22Rv1 (cell line): Measurements from ENCODE around the gene SOX9.

Experiments used
- H3K27ac ChIP-seq: fragments of 450-650 bp; 2 replicates; pipeline ENCODE4 v1.5.1; 2017
- CTCF ChIP-seq: fragments of 450-650 bp; IDR thresholded peaks from 2 replicates; pipeline ENCODE4 v1.5.1; 2017; ENCODE audit warnings: mild to moderate bottlenecking
- ZFX ChIP-seq: fragments of 450-650 bp; IDR thresholded peaks from 2 replicates; pipeline ENCODE4 v1.6.1; 2017; ENCODE audit warnings: antibody characterized with exemption, borderline replicate concordance

Gene SOX9

DNA sequence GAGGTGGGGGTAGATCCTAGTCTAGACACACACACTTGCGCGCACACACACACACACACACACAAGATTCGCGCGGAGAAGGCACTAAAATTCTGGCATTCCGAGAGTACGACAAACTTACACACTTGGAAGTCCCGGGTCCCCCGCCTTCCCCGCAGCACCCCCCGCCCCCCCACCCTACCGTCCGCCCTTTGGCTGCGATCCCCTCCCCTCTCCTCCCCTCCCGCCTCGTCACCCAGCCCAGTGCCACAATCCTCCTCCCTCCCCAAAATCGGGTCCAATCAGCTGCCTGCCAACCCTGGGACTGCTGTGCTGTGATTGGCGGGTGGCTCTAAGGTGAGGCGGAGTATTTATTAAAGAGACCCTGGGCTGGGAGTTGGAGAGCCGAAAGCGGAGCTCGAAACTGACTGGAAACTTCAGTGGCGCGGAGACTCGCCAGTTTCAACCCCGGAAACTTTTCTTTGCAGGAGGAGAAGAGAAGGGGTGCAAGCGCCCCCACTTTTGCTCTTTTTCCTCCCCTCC, at the start of gene SOX9:
Gene SOX9, plus strand, starts transcription at position 379 of the 522 bp plus-strand sequence. CDS start 372 bp downstream, outside the sequence.
- H3K27ac ChIP-seq = peak within 1 kb of the TSS; percentile 89
- TF ChIP-seq CTCF = no peak
- no peak for TF ChIP-seq ZFX

DNA sequence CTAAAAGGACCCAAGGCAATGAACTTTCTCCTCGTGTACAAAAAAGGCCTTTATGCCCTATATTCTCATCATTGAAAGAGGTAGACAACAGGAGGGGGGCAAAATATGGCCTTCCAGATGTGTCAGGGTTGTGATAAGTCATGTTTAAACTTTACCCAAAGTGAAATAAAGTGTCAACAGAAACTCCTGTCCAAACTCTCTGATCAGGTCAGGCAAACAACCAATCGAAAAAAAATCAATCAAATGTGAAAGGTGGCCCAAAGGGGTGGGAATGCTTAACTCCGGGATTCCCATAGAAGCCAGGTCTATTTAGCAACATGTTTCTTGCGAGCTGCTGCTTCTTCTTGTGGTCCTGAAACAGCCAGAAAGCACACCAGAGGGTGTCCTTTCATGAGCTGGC, 49.5 kb upstream of the SOX9 start:
- H3K27ac ChIP-seq = no peak overlapping the region
- TF ChIP-seq CTCF (no peak), ZFX (no peak)

- H3K27ac ChIP-seq = no peak overlapping the region
- TF ChIP-seq CTCF (no peak), ZFX (no peak)
Observed at GRCh38 chr17:72075995-72076677, 44.7 kb upstream of the SOX9 start.

GRCh38 chr17:72076678-72077030, 44.2 kb upstream of the SOX9 start:
- no peak for TF ChIP-seq CTCF
- no peak for TF ChIP-seq ZFX
- no peak overlapping the region for H3K27ac ChIP-seq

GRCh38 chr17:72077326-72077960, 43.4 kb upstream of the SOX9 start:
- peak; percentile 14; the same call in 1 of the 2 replicates for TF ChIP-seq CTCF
- no peak for TF ChIP-seq ZFX
- H3K27ac ChIP-seq = no peak overlapping the region

DNA sequence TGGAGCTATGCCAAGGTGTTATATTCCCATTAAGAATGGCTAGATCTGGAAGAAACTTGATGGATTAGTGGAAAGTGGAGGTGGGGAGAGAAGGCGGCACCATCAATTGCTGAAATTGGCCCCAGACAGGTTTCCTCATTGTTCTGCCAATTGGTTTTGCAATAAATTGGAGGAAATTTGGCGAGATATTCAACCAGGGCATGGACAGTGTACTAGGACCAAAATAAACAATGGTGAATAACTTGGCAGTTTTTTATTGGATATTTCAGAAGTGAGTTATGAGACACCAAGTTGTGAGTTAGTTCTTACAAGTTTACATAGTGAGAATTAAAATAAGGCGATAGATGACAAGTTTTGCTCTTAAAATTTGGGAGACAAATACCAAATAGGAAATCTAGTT, 41.1 kb upstream of the SOX9 start:
- H3K27ac ChIP-seq = no peak overlapping the region
- TF ChIP-seq CTCF = no peak
- TF ChIP-seq ZFX = no peak

GRCh38 chr17:72087876-72088275, 32.9 kb upstream of the SOX9 start:
- no peak for TF ChIP-seq CTCF
- TF ChIP-seq ZFX = no peak
- H3K27ac ChIP-seq = no peak overlapping the region
